Activated T-helper 1 cell treated with anti-CD3 and anti-CD28 coated beads, Interleukin-2, amount 50 U/mL, for 16 hours (primary cell): ENCODE results near the gene SHTN1.

Source experiments
- DNase-seq, 2 donors: peaks; one replicate each; pipeline ENCODE4 v3.0.0-alpha.2; 2020; ENCODE audit warnings: low read depth in 1 of 2, low spot score in 1 of 2

The SHTN1 gene

GRCh38 chr10:116836083-116836482 is 168.9 kb downstream of the SHTN1 start:
- DNase-seq = no peak

- DNase-seq = no peak
Observed at GRCh38 chr10:116835658-116836057, 169.3 kb downstream of the SHTN1 start.

GRCh38 chr10:116833986-116834985 is 170.7 kb downstream of the SHTN1 start:
- no peak for DNase-seq

- no peak for DNase-seq
Observed at GRCh38 chr10:116831790-116832189, 173.2 kb downstream of the SHTN1 start.
